ENCODE data around the gene CEP78.

The CEP78 gene

DNA sequence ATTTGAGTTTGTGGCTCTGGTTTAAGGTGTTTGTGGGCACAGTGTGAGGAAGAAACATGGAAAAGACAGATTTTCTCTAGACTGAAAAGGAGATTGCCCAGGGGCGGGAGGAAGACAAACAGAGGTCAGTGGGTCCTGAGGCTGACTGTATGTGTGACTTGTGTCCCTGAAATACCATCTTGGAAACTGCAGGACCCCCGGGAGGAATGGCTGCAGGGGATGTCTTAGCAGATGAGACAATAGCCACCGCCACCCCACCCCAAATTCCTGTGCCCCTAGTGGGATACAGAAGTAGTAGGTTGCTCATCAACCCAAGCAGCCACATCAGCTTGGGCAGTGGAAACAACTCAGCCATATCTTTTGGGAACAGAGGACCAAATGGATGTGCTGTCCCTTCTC is 59.3 kb downstream of the CEP78 start:
- H3K36me3 Mint-ChIP-seq (ENCODE audit: low read depth) = peaks cover 12% of the 10 kb centered on the region
- H3K9me3 Mint-ChIP-seq = no peaks in the 10 kb centered on the region
- TF ChIP-seq, protein P1, sequence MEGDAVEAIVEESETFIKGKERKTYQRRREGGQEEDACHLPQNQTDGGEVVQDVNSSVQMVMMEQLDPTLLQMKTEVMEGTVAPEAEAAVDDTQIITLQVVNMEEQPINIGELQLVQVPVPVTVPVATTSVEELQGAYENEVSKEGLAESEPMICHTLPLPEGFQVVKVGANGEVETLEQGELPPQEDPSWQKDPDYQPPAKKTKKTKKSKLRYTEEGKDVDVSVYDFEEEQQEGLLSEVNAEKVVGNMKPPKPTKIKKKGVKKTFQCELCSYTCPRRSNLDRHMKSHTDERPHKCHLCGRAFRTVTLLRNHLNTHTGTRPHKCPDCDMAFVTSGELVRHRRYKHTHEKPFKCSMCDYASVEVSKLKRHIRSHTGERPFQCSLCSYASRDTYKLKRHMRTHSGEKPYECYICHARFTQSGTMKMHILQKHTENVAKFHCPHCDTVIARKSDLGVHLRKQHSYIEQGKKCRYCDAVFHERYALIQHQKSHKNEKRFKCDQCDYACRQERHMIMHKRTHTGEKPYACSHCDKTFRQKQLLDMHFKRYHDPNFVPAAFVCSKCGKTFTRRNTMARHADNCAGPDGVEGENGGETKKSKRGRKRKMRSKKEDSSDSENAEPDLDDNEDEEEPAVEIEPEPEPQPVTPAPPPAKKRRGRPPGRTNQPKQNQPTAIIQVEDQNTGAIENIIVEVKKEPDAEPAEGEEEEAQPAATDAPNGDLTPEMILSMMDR (IDR thresholded peaks at IDR 0.05) = no peak
- DNase-seq = no peak
- peaks cover 51% of the 10 kb centered on the region for H3K4me1 Mint-ChIP-seq
- H3K27me3 Mint-ChIP-seq (ENCODE audit: low read depth, poor library complexity) = no peaks in the 10 kb centered on the region
- no peak overlapping the region for H3K27ac Mint-ChIP-seq
- peak overlapping the region; percentile 31 for H3K4me3 Mint-ChIP-seq

DNA sequence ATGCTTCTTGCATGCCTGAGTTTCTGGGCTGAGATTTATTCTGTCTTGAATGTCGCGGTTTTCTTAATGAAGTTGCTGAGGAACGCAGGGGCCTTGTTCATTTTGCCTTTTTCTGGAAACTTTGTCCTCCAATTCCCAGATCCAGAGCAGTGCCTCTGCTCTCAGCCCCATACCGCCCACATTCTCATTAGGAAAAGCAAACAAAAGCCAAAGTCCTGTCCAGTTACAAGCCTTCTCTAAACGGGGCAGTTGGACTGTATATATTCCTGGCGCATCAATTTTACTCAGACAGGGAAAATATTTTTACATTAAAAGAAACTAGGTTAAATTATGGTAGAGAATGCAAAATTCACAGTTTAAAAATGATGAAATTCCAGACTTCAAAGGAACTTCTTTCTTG is 59.9 kb downstream of the CEP78 start:
- peak overlapping the region; percentile 94 for H3K27ac Mint-ChIP-seq
- TF ChIP-seq, protein P1 (IDR thresholded peaks at IDR 0.05) = no peak
- H3K4me3 Mint-ChIP-seq = peak overlapping the region; percentile 95
- H3K27me3 Mint-ChIP-seq (ENCODE audit: low read depth, poor library complexity) = no peaks in the 10 kb centered on the region
- peaks cover 16% of the 10 kb centered on the region for H3K36me3 Mint-ChIP-seq (ENCODE audit: low read depth)
- H3K4me1 Mint-ChIP-seq = peaks cover 50% of the 10 kb centered on the region
- DNase-seq = no peak
- no peaks in the 10 kb centered on the region for H3K9me3 Mint-ChIP-seq

- no peaks in the 10 kb centered on the region for H3K9me3 Mint-ChIP-seq
- DNase-seq = peak; percentile 43
- peak overlapping the region; percentile 94 for H3K27ac Mint-ChIP-seq
- peaks cover 47% of the 10 kb centered on the region for H3K4me1 Mint-ChIP-seq
- peaks cover 18% of the 10 kb centered on the region for H3K36me3 Mint-ChIP-seq (ENCODE audit: low read depth)
- TF ChIP-seq, protein P1 (IDR thresholded peaks at IDR 0.05) = no peak
- H3K4me3 Mint-ChIP-seq = peak overlapping the region; percentile 95
- no peaks in the 10 kb centered on the region for H3K27me3 Mint-ChIP-seq (ENCODE audit: low read depth, poor library complexity)
These were observed 60.5 kb downstream of the CEP78 start for GRCh38 chr9:78296201-78296892.

DNA sequence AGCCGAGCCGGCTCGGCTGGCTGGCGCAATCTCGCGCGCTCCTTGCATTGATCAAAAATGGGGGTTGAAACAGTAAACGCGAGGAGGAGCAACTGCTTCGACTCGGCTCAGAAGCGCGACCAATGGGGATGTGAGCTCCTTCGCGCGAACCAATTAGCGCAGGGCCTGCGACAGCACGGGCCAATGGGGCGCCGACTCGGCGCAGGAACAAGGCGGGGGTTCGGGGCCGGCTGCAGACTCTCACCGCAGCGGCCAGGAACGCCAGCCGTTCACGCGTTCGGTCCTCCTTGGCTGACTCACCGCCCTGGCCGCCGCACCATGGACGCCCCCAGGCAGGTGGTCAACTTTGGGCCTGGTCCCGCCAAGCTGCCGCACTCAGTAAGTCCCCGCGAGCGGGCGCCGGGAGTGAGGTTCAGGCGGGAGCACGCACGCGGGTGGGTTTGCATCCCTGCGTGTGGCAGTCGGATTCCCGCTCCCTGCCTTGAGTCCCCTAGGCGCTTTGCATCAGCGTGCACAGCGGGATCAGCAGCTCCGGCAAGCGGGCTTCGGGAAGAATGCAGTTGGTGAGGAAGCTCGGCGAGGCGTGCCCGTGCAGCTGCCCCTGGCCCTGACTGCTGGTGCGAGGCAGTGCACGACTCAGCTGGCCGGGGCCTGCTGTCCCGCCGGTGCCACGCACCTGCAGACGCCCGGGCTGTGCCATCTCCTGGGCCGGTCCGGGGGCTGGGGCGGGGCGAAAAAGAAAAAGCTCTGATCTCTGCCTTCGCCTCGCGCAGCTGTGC is 61.2 kb downstream of the CEP78 start, which contains the start of gene PSAT1:
PSAT1 (plus strand) TSS at position 233 of the 779 bp plus-strand sequence; CDS start at position 319, 86 bp downstream.
- H3K27ac Mint-ChIP-seq = peak within 1 kb of the TSS; percentile 96
- H3K36me3 Mint-ChIP-seq (ENCODE audit: low read depth) = peaks cover 25% of the 10 kb centered on the region
- TF ChIP-seq, protein P1 (IDR thresholded peaks at IDR 0.05) = no peak
- no peaks in the 10 kb centered on the region for H3K9me3 Mint-ChIP-seq
- peak; percentile 89 for DNase-seq
- no peaks in the 10 kb centered on the region for H3K27me3 Mint-ChIP-seq (ENCODE audit: low read depth, poor library complexity)
- peaks cover 40% of the 10 kb centered on the region for H3K4me1 Mint-ChIP-seq
- H3K4me3 Mint-ChIP-seq = peak within 1 kb of the TSS; percentile 95

DNA sequence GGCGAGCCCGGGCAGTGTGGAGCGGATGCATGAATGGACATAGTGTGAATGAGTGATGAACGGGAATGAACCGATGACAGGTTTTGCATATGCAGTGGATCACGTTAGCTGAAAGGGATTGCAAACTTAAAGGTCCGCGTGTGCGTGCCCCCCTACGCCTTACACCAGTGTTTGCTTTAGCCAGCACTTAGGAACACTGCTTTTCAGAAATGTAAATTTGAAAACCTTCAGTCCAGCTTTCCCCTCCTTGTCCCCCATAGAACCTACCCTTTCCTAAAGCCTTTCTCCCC is 61.7 kb downstream of the CEP78 start:
- H3K27me3 Mint-ChIP-seq (ENCODE audit: low read depth, poor library complexity) = no peaks in the 10 kb centered on the region
- H3K9me3 Mint-ChIP-seq = no peaks in the 10 kb centered on the region
- peak overlapping the region; percentile 78 for H3K27ac Mint-ChIP-seq
- peaks cover 39% of the 10 kb centered on the region for H3K4me1 Mint-ChIP-seq
- DNase-seq = no peak
- H3K4me3 Mint-ChIP-seq = peak overlapping the region; percentile 95
- TF ChIP-seq, protein P1 (IDR thresholded peaks at IDR 0.05) = no peak
- H3K36me3 Mint-ChIP-seq (ENCODE audit: low read depth) = peaks cover 30% of the 10 kb centered on the region

All from nephron progenitor cell (in vitro differentiated cells).